Stimulated activated CD4-positive, alpha-beta T cell treated with anti-CD3 and anti-CD28 coated beads, TNF-alpha, amount 100 ng/mL, for 24 hours (primary cell): ENCODE measurements around the gene XPC.

Source experiments
- DNase-seq, 3 experiments: peaks; one replicate each; pipeline ENCODE4 v3.0.0-alpha.2; 2020; ENCODE audit warnings: low read depth in 3 of 3

The XPC gene

GRCh38 chr3:14170531-14171159, 7.8 kb downstream of the XPC start:
- DNase-seq = no peak

GRCh38 chr3:14169871-14170270, 8.5 kb downstream of the XPC start:
- DNase-seq = no peak

- DNase-seq = no peak
Measured at GRCh38 chr3:14169435-14169834, 9.0 kb downstream of the XPC start.

GRCh38 chr3:14166877-14167603, 11.4 kb downstream of the XPC start:
- DNase-seq = no peak

GRCh38 chr3:14162178-14162577, 16.2 kb downstream of the XPC start:
- no peak for DNase-seq

GRCh38 chr3:14161282-14161681, 17.1 kb downstream of the XPC start:
- no peak for DNase-seq

- no peak for DNase-seq
Measured at GRCh38 chr3:14159426-14159825, 19.0 kb downstream of the XPC start.

GRCh38 chr3:14158370-14158769, 20.0 kb downstream of the XPC start:
- no peak for DNase-seq

GRCh38 chr3:14157951-14158350, 20.4 kb downstream of the XPC start:
- no peak for DNase-seq

GRCh38 chr3:14156843-14157561, 21.4 kb downstream of the XPC start:
- no peak for DNase-seq

- no peak for DNase-seq
Measured at GRCh38 chr3:14156201-14156600, 22.2 kb downstream of the XPC start.

- DNase-seq = no peak
Measured at GRCh38 chr3:14154895-14155440, 23.4 kb downstream of the XPC start.

- no peak for DNase-seq
Measured at GRCh38 chr3:14154276-14154675, 24.1 kb downstream of the XPC start.

- no peak for DNase-seq
Measured at GRCh38 chr3:14153663-14154062, 24.7 kb downstream of the XPC start.

GRCh38 chr3:14152963-14153355, 25.4 kb downstream of the XPC start:
- DNase-seq = no peak

- no peak for DNase-seq
Measured at GRCh38 chr3:14152233-14152962, 26.0 kb downstream of the XPC start.

- no peak for DNase-seq
Measured at GRCh38 chr3:14151471-14152083, 26.8 kb downstream of the XPC start.

GRCh38 chr3:14150491-14151230, 27.7 kb downstream of the XPC start:
- DNase-seq = no peak

GRCh38 chr3:14150078-14150477, 28.3 kb downstream of the XPC start:
- DNase-seq = no peak

- no peak for DNase-seq
Measured at GRCh38 chr3:14148041-14148985, 30.1 kb downstream of the XPC start.
